GM12878 (cell line): ENCODE results near the gene RPS19BP1. TPM values are rescaled to one million over a fixed set of nuclear protein-coding genes. Genes with fewer than 3 reads are reported as not detected.
A peak's percentile ranks its signal among the peaks of the same experiment; 100 is the strongest.

Experiments
- ASH2L ChIP-seq: fragments of 300-600, 200-600 bp; sonication (generic); IDR thresholded peaks from 2 replicates; pipeline ENCODE4 v1.6.1; 2017; ENCODE audit warnings: low read depth, mild to moderate bottlenecking, borderline replicate concordance
- BHLHE40 ChIP-seq, 2 experiments: fragments of 450-650 bp in 1 of 2; IDR thresholded peaks; 2 replicates each; pipeline ENCODE4 v1.6.1; 2011 to 2017; ENCODE audit warnings: low read depth in 2 of 2, borderline replicate concordance in 1 of 2, improper control_type of control experiment in 1 of 2, low read length in 1 of 2, mild to moderate bottlenecking in 1 of 2
- BRCA1 ChIP-seq: IDR thresholded peaks from 2 replicates; pipeline ENCODE4 v1.6.1; 2011; ENCODE audit warnings: low read depth, low read length, improper control_type of control experiment
- EGR1 ChIP-seq, 2 experiments: IDR thresholded peaks; 1 replicate in 1 of 2; 2 replicates in 1 of 2; pipeline ENCODE4 v1.6.1; 2011 to 2012; ENCODE audit warnings: low read depth in 2 of 2, low read length in 2 of 2, borderline replicate concordance in 1 of 2, mild to moderate bottlenecking in 1 of 2, moderate library complexity in 1 of 2
- EP300 ChIP-seq, 2 experiments: fragments of 150-350 bp in 1 of 2; IDR thresholded peaks; 2 replicates each; pipeline ENCODE4 v1.6.1; 2011 to 2012; ENCODE audit warnings: low read depth in 2 of 2, low read length in 2 of 2, borderline replicate concordance in 1 of 2, improper control_type of control experiment in 1 of 2, inconsistent platforms in 1 of 2; ENCODE audit not compliant: control insufficient read depth in 1 of 2
- FOXM1 ChIP-seq: IDR thresholded peaks from 2 replicates; pipeline ENCODE4 v1.6.1; 2012; ENCODE audit warnings: low read depth, mild to moderate bottlenecking, inconsistent platforms, low read length, moderate library complexity
- GABPA ChIP-seq: IDR thresholded peaks from 2 replicates; pipeline ENCODE4 v1.6.1; 2014; ENCODE audit warnings: antibody characterized with exemption, low read depth, mild to moderate bottlenecking, inconsistent platforms
- IKZF2 ChIP-seq, 2 experiments: fragments of 450-650 bp; IDR thresholded peaks; 2 replicates each; pipeline ENCODE4 v1.6.1; 2017; ENCODE audit warnings: mild to moderate bottlenecking in 2 of 2, moderate library complexity in 2 of 2
- MYC ChIP-seq: IDR thresholded peaks from 2 replicates; pipeline ENCODE4 v1.6.1; 2011; ENCODE audit warnings: mild to moderate bottlenecking, low read length, moderate library complexity, inconsistent platforms; ENCODE audit not compliant: insufficient read depth, insufficient replicate concordance, insufficient read length, severe bottlenecking
- NBN ChIP-seq: fragments of 450-650 bp; IDR thresholded peaks from 2 replicates; pipeline ENCODE4 v1.6.1; 2016
- NFIC ChIP-seq: IDR thresholded peaks from 2 replicates; pipeline ENCODE4 v1.6.1; 2012; ENCODE audit warnings: low read depth, mild to moderate bottlenecking, inconsistent platforms, low read length, moderate library complexity
- NFYA ChIP-seq: IDR thresholded peaks from 2 replicates; pipeline ENCODE4 v1.6.1; 2011; ENCODE audit warnings: low read depth, mild to moderate bottlenecking, low read length, improper control_type of control experiment, borderline replicate concordance
- PAX5 ChIP-seq: IDR thresholded peaks from 2 replicates; pipeline ENCODE4 v1.6.1; 2011; ENCODE audit warnings: low read depth, low read length, borderline replicate concordance
- POLR2A ChIP-seq: IDR thresholded peaks from 2 replicates; pipeline ENCODE4 v1.6.1; 2011; ENCODE audit warnings: low read depth, mild to moderate bottlenecking, low read length
- POLR2AphosphoS5 ChIP-seq: IDR thresholded peaks from 2 replicates; pipeline ENCODE4 v1.6.1; 2011; ENCODE audit warnings: mild to moderate bottlenecking, low read length, inconsistent platforms
- RAD51 ChIP-seq: fragments of 450-650 bp; IDR thresholded peaks from 2 replicates; pipeline ENCODE4 v1.6.1; 2016; ENCODE audit warnings: moderate library complexity, mild to moderate bottlenecking, inconsistent platforms
- RELA ChIP-seq: fragments of 450-650 bp; IDR thresholded peaks from 2 replicates; pipeline ENCODE4 v1.8.0; 2014; ENCODE audit warnings: borderline replicate concordance; ENCODE audit not compliant: partially characterized antibody
- SP1 ChIP-seq: IDR thresholded peaks from one replicate; pipeline ENCODE4 v1.6.1; 2011; ENCODE audit warnings: low read depth, low read length
- SPI1 ChIP-seq: IDR thresholded peaks from 2 replicates; pipeline ENCODE4 v1.6.1; 2011; ENCODE audit warnings: low read depth, mild to moderate bottlenecking, low read length, moderate library complexity, borderline replicate concordance; ENCODE audit not compliant: insufficient read depth
- SRF ChIP-seq, 2 experiments: IDR thresholded peaks; 2 replicates each; pipeline ENCODE4 v1.6.1; 2011; ENCODE audit warnings: low read depth in 2 of 2, low read length in 2 of 2, mild to moderate bottlenecking in 1 of 2, moderate library complexity in 1 of 2
- TCF12 ChIP-seq: IDR thresholded peaks from 2 replicates; pipeline ENCODE4 v1.6.1; 2011; ENCODE audit warnings: low read depth, mild to moderate bottlenecking, low read length
- TCF3 ChIP-seq: IDR thresholded peaks from 2 replicates; pipeline ENCODE4 v1.6.1; 2012; ENCODE audit warnings: low read depth, mild to moderate bottlenecking, low read length, borderline replicate concordance; ENCODE audit not compliant: insufficient read depth
- ZSCAN29 ChIP-seq: fragments of 450-650 bp; IDR thresholded peaks from 2 replicates; pipeline ENCODE4 v1.6.1; 2017; ENCODE audit warnings: mild to moderate bottlenecking, moderate library complexity
- polyA plus RNA-seq, 11 experiments: library from polyadenylated mRNA; depleted of rRNA in 4 of 11; unstranded in 6 of 11; stranded (reverse) in 5 of 11; fragments of >200 nt; fragmentation: Nextera tagmentation in 4 of 11; fragmentation: Illumina TruSeq in 1 of 11; extraction: Ambion mirVana in 4 of 11; extraction: Trizol in 1 of 11; gene quantifications; 1 replicate in 1 of 11; 2 replicates in 10 of 11; pipeline versions ENCODE4 v1.2.1 to v1.2.3, GENCODE V29; 2011 to 2016; ENCODE audit warnings: inconsistent platforms in 2 of 11, missing spikeins in 2 of 11, low read depth in 1 of 11
- total RNA-seq, 4 experiments: library from RNA; depleted of rRNA in 3 of 4; stranded (reverse); fragments of >200 nt in 3 of 4; fragmentation: Illumina TruSeq in 1 of 4; extraction: Trizol in 1 of 4; gene quantifications; 2 replicates each; pipeline versions ENCODE4 v1.2.1 to v1.2.3, GENCODE V29; 2013 to 2021
- TF ChIP-seq, protein P1 (sequence below): IDR thresholded peaks from 2 replicates; pipeline ENCODE4 v1.6.1; 2012; ENCODE audit warnings: low read depth, low read length, improper control_type of control experiment
- TF ChIP-seq, protein P2 (sequence below): fragments of 450-650 bp; conservative IDR thresholded peaks from 2 replicates; pipeline ENCODE4 v1.6.1; 2017; ENCODE audit warnings: mild to moderate bottlenecking, moderate library complexity
- TF ChIP-seq, protein P3 (sequence below): fragments of 450-650 bp; IDR thresholded peaks from 2 replicates; pipeline ENCODE4 v1.6.1; 2018; ENCODE audit warnings: borderline replicate concordance, mild to moderate bottlenecking; ENCODE audit not compliant: partially characterized antibody

Gene RPS19BP1
- total and polyA plus RNA-seq, 10 of the 15 experiments (the other 5 are each of a cell fraction or from before 2014, with no cell fraction given), result 2.7 to 206 (median 78.6) TPM

DNA sequence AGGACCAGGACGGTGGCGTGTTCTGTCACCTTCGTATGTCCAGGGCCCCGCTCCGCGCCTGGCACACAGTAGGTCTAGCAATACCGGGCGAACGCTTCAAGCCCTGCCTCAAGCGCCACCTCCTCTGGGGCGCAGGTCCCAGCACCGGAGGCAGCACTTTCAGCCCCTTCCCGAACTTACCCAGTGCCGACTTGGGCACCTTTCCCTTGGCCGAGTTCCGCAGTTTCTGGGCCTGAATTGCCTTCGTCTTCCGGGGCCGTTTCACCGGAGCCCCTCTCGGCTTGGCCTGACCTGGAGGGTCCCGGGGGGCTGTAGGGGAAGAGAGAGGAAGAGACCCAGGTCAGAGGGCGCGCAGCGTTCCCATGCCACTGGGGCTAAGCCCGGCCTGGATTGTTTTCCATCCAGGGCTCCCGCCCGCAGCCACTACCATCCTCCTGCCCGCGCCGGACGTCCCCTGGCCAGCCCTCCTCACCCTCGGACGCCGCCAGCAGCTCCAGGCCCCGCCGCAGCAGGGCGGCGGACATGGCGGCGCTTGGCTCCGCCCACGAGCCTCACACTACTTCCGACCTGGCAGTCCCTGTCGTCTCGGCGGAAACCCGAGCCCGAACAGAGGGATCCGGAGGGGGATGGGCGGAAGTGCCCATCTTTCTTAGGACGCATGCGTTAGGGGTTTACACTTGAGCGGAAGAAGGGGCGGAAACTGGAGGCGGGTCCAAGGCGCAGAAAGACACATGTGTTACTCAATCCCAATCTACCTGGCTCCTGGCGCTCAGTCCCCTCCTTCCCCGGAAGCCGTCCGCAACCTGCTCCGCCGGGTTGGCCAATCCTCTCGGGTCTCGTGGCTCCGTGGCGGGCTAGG, at the start of gene RPS19BP1 (continued):
- TF ChIP-seq SPI1, result peak; percentile 67
- peak; percentile 80 for TF ChIP-seq SP1
- no peak for TF ChIP-seq EP300 (IDR thresholded peaks at IDR 0.05; ENCODE audit: borderline replicate concordance in 1 of 2, control insufficient read depth in 1 of 2, low read depth in 2 of 2, low read length in 2 of 2)
- TF ChIP-seq IKZF2 (IDR thresholded peaks at IDR 0.05), result no peak
- TF ChIP-seq, protein P1, sequence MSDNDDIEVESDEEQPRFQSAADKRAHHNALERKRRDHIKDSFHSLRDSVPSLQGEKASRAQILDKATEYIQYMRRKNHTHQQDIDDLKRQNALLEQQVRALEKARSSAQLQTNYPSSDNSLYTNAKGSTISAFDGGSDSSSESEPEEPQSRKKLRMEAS, result no peak; the same call in 1 of the 2 replicates
- TF ChIP-seq TCF3, result 0 out of 2 replicates have a peak, but pooled peaks have one; percentile 52
- TF ChIP-seq, protein P2, sequence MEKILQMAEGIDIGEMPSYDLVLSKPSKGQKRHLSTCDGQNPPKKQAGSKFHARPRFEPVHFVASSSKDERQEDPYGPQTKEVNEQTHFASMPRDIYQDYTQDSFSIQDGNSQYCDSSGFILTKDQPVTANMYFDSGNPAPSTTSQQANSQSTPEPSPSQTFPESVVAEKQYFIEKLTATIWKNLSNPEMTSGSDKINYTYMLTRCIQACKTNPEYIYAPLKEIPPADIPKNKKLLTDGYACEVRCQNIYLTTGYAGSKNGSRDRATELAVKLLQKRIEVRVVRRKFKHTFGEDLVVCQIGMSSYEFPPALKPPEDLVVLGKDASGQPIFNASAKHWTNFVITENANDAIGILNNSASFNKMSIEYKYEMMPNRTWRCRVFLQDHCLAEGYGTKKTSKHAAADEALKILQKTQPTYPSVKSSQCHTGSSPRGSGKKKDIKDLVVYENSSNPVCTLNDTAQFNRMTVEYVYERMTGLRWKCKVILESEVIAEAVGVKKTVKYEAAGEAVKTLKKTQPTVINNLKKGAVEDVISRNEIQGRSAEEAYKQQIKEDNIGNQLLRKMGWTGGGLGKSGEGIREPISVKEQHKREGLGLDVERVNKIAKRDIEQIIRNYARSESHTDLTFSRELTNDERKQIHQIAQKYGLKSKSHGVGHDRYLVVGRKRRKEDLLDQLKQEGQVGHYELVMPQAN, result peak; percentile 65
- peak; percentile 46; the same call in 1 of the 2 replicates for TF ChIP-seq TCF12
- no peak for TF ChIP-seq NBN
- TF ChIP-seq SRF (IDR thresholded peaks at IDR 0.05; ENCODE audit: low read depth in 2 of 2, low read length in 2 of 2), result peak; percentile 40 to 47; a peak in 2 of 4 replicates
- TF ChIP-seq FOXM1, result no peak
- no peak for TF ChIP-seq ZSCAN29
- TF ChIP-seq, protein P3, sequence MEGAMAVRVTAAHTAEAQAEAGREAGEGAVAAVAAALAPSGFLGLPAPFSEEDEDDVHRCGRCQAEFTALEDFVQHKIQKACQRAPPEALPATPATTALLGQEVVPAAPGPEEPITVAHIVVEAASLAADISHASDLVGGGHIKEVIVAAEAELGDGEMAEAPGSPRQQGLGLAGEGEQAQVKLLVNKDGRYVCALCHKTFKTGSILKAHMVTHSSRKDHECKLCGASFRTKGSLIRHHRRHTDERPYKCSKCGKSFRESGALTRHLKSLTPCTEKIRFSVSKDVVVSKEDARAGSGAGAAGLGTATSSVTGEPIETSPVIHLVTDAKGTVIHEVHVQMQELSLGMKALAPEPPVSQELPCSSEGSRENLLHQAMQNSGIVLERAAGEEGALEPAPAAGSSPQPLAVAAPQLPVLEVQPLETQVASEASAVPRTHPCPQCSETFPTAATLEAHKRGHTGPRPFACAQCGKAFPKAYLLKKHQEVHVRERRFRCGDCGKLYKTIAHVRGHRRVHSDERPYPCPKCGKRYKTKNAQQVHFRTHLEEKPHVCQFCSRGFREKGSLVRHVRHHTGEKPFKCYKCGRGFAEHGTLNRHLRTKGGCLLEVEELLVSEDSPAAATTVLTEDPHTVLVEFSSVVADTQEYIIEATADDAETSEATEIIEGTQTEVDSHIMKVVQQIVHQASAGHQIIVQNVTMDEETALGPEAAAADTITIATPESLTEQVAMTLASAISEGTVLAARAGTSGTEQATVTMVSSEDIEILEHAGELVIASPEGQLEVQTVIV, result peak; percentile 83
- TF ChIP-seq NFYA, result peak; percentile 13; the same call in 1 of the 2 replicates
- peak; percentile 13; the same call in 1 of the 2 replicates for TF ChIP-seq PAX5
- no peak for TF ChIP-seq ASH2L
- peak; percentile 13 to 62; a peak in 2 of 3 replicates for TF ChIP-seq EGR1 (IDR thresholded peaks at IDR 0.05; ENCODE audit: borderline replicate concordance in 1 of 2, low read depth in 2 of 2, low read length in 2 of 2)
- TF ChIP-seq BHLHE40 (IDR thresholded peaks at IDR 0.05; ENCODE audit: borderline replicate concordance in 1 of 2, low read depth in 2 of 2, low read length in 1 of 2), result peak; percentile 66 to 88; a peak in 3 of 4 replicates
- no peak for TF ChIP-seq GABPA
- peak; percentile 23 for TF ChIP-seq RELA
- TF ChIP-seq BRCA1, result no peak
- peak; percentile 91 for TF ChIP-seq POLR2AphosphoS5
- TF ChIP-seq MYC, result peak; percentile 24
- no peak for TF ChIP-seq NFIC
- TF ChIP-seq POLR2A, result peak; percentile 99
- TF ChIP-seq RAD51, result 0 out of 2 replicates have a peak, but pooled peaks have one; percentile 55
